Epithelial cell of proximal tubule (primary cell): ENCODE results near the gene GLRA1. TPM values are rescaled to one million over a fixed set of nuclear protein-coding genes. Genes with fewer than 3 reads are reported as not detected.

Source experiments
- DNase-seq: peaks from one replicate; pipeline ENCODE4 v3.0.0-alpha.2; 2011; ENCODE audit warnings: low read depth
- H3K4me3 ChIP-seq: 2 replicates; pipeline ENCODE4 v1.5.1; 2011; ENCODE audit warnings: low read depth, mild to moderate bottlenecking, low read length
- total RNA-seq: library from RNA; depleted of rRNA; stranded (reverse); fragments of >200 nt; gene quantifications from 2 replicates; pipeline ENCODE4 v1.2.3, GENCODE V29; 2015
- TF ChIP-seq, protein P1 (sequence below): conservative IDR thresholded peaks from 2 replicates; pipeline ENCODE4 v1.5.1; 2012; ENCODE audit warnings: low read depth, mild to moderate bottlenecking, low read length

GLRA1 gene
- total RNA-seq, 1 donor from 2014 or later: not detected

DNA sequence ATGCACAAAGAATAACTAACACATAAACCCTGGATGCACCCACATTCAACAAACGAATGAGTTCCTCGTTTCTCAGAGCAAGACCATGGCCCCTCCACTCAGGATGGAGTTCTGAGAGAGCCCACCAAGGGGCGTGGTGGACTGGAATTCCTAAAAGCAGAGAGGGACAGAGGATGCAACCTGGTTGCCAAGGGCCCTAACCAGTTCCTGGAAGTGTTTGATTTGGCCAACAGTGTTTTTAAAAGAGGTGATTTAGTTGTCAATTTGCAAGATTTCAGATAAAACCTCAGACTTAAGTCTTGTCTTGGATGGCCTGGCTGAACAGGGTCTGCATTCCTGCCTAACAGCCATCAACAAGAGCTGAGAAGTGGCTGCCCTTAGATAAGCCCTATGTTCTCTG is 34.4 kb downstream of the GLRA1 start:
- no peak overlapping the region for H3K4me3 ChIP-seq
- TF ChIP-seq, protein P1, sequence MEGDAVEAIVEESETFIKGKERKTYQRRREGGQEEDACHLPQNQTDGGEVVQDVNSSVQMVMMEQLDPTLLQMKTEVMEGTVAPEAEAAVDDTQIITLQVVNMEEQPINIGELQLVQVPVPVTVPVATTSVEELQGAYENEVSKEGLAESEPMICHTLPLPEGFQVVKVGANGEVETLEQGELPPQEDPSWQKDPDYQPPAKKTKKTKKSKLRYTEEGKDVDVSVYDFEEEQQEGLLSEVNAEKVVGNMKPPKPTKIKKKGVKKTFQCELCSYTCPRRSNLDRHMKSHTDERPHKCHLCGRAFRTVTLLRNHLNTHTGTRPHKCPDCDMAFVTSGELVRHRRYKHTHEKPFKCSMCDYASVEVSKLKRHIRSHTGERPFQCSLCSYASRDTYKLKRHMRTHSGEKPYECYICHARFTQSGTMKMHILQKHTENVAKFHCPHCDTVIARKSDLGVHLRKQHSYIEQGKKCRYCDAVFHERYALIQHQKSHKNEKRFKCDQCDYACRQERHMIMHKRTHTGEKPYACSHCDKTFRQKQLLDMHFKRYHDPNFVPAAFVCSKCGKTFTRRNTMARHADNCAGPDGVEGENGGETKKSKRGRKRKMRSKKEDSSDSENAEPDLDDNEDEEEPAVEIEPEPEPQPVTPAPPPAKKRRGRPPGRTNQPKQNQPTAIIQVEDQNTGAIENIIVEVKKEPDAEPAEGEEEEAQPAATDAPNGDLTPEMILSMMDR: no peak
- no peak for DNase-seq

DNA sequence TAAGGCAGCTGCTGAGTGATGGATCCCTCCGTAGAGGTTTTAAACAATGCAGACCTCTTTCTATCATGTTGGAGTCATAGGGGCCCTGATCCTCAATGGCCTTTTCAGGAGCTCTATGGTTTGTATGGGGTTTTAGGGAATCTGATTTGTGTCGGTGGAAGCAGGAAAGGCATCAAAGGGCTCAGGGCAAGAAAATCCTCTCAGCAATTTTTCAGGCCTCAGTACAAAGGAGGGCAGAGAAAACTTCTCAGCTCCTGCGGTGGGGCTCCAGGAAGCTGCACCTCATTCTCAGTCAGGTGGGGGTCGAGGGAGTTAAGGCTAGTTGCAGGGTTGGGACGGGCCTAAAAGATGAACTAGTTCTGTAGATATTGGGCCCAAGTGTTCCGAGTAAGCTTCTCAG is 35.0 kb downstream of the GLRA1 start:
- H3K4me3 ChIP-seq: no peak overlapping the region
- DNase-seq: no peak
- TF ChIP-seq, protein P1: no peak

DNA sequence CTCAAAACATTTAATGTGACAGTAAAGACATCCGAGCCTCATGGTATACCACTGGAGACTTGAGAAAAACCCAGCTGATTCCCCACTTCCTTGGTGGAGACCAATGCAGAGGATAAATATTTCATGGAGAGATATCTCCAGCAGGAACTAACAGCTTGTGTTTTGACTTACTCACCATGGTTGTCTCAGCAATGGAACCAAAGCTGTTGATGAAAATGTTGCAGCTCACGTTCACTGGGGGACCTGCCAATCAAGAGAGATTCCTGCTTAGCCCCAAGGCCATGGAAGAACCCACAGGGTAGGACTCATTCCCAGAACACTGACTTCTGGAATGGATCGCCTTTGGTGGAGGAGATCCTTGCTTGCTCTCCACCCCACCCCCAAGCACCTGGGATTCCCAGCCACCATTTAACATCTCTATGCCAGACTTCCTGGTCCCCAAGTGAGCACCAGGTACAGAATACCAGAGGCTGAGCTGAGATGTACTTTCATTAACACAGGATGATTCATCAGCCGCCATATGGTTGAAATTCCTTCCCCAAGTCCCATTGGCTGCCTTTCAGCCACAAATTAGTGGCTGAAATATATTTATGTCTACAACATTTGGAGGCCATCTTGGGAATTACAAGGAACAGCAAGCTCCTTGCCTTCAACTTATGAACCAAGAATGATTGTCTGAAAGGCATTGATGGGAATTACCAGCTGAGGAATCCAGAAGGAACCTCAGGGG is 37.9 kb downstream of the GLRA1 start:
- H3K4me3 ChIP-seq: no peak overlapping the region
- TF ChIP-seq, protein P1: no peak
- DNase-seq: no peak

DNA sequence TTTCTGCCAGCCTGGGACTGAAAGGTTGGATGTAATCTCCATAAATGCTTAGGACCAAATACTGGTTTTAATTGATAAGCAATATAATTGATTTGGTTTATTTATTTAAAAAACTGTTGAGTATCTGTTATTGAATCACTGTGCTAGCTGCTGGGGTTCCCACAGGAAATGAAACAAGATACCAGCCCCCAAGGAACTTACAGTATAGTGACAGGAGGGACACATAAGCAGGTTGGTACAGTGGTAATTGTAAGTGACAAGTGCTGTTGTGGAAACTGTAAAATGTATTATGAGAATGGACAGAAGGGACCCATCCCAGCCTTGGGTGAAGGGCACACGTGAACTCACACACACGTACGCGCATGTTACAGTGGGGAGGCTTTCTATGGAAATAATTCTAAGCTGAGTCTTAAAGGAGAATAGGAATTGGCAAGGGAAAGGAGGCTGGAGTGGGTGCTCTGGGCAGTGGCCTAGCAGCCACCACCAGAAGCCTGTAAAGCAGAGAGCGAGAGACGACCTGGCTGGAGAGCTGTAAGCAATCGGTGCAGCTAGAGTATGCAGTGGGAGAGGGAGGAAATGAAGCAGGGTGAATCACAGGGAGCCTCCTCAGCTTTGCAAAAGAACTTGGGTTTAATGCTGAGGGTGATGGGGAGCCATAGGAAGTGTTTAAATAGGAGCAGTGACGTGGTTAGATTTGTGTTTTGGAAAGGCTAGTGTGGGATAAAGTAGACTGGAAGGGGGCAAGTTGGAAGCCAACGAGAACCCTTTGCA is 39.3 kb downstream of the GLRA1 start:
- H3K4me3 ChIP-seq: no peak overlapping the region
- TF ChIP-seq, protein P1: no peak
- DNase-seq: no peak

DNA sequence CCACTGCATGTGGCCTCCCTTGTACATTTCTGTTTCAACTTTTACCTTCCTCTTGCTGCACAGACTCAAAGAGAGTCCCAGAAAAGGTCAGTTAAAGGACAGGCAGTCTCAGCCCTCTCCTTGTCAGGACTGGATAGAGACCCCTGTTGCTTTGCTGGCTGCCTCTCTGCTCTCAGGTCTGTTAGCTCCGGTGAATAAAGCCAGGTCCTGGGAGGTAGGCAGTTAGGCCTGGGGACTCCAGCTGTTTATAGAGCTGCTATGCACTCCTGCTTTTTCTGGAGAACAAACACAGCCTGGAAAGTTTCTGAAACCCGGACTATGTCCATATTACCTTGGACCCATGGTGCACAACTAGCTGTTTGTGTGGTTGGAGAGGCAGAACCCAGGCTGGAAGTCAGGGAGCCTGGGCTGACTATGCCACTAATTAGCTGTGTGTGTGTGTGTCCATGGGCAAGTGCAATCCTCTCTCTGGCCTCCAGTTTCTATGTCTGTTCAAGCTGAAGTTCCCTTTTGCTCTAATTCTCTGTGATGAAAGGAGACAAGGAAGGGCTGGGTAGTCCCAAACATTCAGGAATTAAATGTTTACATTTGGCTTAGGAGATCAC is 42.9 kb downstream of the GLRA1 start:
- DNase-seq: no peak
- no peak overlapping the region for H3K4me3 ChIP-seq
- TF ChIP-seq, protein P1: no peak

DNA sequence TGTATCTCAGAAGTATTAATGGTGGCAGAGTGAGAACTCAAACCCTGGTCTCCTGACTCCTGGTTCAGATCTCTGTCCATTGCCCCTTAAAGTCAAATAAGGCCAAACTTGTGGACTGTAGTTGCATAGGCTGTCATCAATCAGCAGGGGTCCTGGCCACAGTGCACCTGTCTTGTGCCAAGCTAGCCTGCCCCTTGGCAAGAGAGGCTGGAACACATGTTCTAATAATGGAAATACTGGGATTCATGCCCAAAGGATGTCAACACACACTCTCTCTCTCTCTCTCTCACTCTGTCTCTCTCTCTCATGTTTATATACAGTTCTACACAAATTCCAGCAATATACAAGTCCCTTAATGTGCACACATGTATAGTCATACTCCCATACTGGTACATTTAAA is 44.3 kb downstream of the GLRA1 start:
- H3K4me3 ChIP-seq: no peak overlapping the region
- TF ChIP-seq, protein P1: no peak
- no peak for DNase-seq
